H1 (cell line): ENCODE results near the gene MGMT. TPM values are rescaled to one million over a fixed set of nuclear protein-coding genes. Genes with fewer than 3 reads are reported as not detected.

Source experiments
- CBX8 ChIP-seq: fragments of 300-800, 300-1000 bp; sonication (generic); IDR thresholded peaks from 2 replicates; pipeline ENCODE4 v1.7.1; 2016; ENCODE audit warnings: low read depth, low read length, borderline replicate concordance
- KDM1A ChIP-seq: fragments of 200-600, 300-600 bp; sonication (generic); IDR thresholded peaks from 2 replicates; pipeline ENCODE4 v1.7.1; 2016; ENCODE audit warnings: mild to moderate bottlenecking, low read length, borderline replicate concordance
- RAD21 ChIP-seq, 2 experiments: IDR thresholded peaks in 1 of 2; conservative IDR thresholded peaks in 1 of 2; 2 replicates each; pipeline ENCODE4 v1.6.1; 2011; ENCODE audit warnings: low read depth in 2 of 2, low read length in 2 of 2, improper control_type of control experiment in 1 of 2, inconsistent platforms in 1 of 2, mild to moderate bottlenecking in 1 of 2, moderate library complexity in 1 of 2
- TAF7 ChIP-seq: optimal IDR thresholded peaks from 2 replicates; pipeline ENCODE3; 2011; ENCODE audit warnings: low read depth, mild to moderate bottlenecking, inconsistent platforms, low read length, moderate library complexity, borderline replicate concordance
- polyA plus RNA-seq, 7 experiments: library from polyadenylated mRNA; depleted of rRNA in 3 of 7; stranded (reverse) in 5 of 7; unstranded in 2 of 7; fragments of >200 nt in 5 of 7; fragments of 200-250 nt in 2 of 7; gene quantifications; 1 replicate in 5 of 7; 2 replicates in 1 of 7; 4 replicates in 1 of 7; pipeline versions ENCODE4 v1.2.1 to v1.2.3, GENCODE V29; 2011 to 2013; ENCODE audit warnings: missing spikeins in 2 of 7, mixed read lengths in 2 of 7
- total RNA-seq: library from RNA; stranded (reverse); fragmentation: NEBNext Ultra II Directional; extraction: Animal tissue kit (Norgen Biotek cat#: 25700); gene quantifications from 2 replicates; pipeline ENCODE4 v1.2.1, GENCODE V29; 2021

MGMT gene
- total and polyA plus RNA-seq, 2 of the 8 experiments (the other 6 are each of a cell fraction or from before 2014, with no cell fraction given), result 9.9 to 10.7 TPM

DNA sequence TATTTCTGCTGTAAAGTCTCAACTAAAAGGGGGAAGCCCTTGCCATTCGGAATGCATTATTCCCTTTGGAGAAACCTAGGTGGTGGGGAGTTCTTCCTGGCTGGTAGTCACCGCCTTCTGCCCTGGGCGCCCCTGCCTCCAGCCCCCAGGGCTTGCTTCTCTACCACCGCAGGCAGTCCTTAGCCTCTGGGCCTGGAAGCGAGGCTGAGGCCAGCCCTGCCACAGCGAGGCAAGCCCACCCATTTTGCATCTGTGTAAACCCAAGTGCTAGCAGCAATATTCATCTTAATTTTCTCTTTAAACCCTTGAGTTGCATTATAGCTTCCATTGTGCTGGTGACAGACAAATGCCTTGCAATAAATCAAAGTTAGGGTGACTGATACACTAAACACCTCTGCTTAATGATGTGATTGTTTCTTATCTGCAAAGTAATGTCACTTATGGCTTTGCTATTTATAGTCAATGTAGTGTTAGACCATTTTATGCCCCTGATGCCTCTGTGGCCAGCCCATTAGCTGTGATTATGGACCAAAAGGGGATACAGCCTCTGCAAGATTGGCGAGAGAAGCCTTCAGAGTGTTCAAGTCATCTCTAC lies 26.2 kb upstream of the MGMT start (continued):
- no peak for TF ChIP-seq KDM1A
- TF ChIP-seq CBX8, result no peak
- TF ChIP-seq RAD21 (IDR thresholded peaks at IDR 0.05 in 1 of 2, conservative IDR thresholded peaks at IDR 0.05 in 1 of 2; ENCODE audit: low read depth in 2 of 2, low read length in 2 of 2), result no peak
- TF ChIP-seq TAF7, result no peak
